T-helper 1 cell treated with Interleukin-12 subunit alpha and Interleukin-12 subunit beta and Interleukin-4 antibody, amounts not matched to agents 30 ng/mL and 1 ng/mL, for 36 hours (primary cell): Measurements from ENCODE around the gene SLC25A48. TPM values are rescaled to one million over a fixed set of nuclear protein-coding genes. Genes with fewer than 3 reads are reported as not detected.

Experiments used
- intact Hi-C: fragments of 100-400 bp; cut with micrococcal nuclease; formaldehyde crosslinking; loops from one replicate; pipeline ENCODE4 v1.15.1; 2024
- total RNA-seq: library from RNA; stranded (reverse); gene quantifications from 2 replicates; pipeline ENCODE4 v1.2.3, GENCODE V29; 2022

The SLC25A48 gene, protein sequence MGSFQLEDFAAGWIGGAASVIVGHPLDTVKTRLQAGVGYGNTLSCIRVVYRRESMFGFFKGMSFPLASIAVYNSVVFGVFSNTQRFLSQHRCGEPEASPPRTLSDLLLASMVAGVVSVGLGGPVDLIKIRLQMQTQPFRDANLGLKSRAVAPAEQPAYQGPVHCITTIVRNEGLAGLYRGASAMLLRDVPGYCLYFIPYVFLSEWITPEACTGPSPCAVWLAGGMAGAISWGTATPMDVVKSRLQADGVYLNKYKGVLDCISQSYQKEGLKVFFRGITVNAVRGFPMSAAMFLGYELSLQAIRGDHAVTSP
- total RNA-seq: not detected in 2 replicates

- intact Hi-C loops: loop anchor here (1.0 kb wide), 1 partner anchor 273 kb away; no protein-coding TSS in a partner anchor
Measured at GRCh38 chr5:135834639-135835529, at the start of gene SLC25A48. SLC25A48 (plus strand) TSS chr5:135834663; CDS start chr5:135834848, 185 bp downstream.

DNA sequence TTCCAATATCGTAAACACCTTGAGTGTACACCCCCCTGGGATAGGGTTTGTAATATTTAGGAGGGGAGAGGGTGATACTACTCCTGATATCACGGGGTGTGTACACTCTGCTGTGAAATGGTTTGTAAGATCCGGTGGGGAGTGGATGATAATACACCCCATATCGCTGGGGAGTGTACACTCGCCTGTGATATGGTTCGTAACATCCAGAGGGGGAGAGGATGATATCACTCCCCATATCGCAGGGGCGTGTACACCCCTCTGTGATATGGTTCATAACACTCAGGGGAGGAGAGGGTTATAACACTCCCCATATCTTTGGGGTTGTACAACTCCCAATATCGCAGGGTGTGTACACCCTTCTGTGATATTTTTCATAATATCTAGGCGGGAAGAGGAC, 33.8 kb upstream of the SLC25A48 start:
- intact Hi-C loops: no loop called here

DNA sequence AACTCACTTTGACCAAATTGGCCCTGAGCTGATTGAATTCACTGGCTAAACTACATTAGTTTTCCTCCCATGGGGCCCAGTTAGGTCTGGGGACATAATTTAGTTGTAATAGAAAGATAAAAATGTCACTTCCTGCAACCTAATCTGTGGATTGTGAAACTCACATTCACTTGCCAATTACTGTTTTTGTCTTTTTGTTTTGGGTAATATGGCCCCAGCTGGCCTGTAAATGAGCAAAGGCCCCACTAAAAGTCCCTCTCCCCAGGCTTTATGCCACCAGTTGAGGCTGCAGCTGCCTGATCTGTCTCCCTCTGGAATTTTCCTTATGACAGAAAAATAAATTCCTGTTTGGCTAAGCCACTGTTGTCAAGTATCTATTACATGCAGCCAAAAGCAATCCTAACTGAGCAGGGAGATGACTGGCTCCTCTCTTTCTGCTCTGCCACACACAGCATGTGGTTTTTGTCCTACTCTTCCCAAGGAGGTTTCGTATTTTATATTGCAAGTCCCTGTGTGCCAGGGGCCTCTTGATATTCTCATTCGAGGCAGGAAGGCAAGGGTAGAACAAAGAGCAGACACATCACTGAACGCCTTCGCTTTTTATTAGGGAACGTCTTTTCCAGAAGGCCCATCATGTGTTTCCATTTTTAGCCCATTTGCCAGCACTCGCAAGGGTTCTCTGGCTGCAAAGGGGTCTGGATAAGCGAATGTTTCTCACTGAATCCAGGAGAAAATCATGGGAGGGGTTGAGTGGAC, 24.1 kb upstream of the SLC25A48 start:
- intact Hi-C loops: no loop called here

GRCh38 chr5:135811007-135811406, 23.5 kb upstream of the SLC25A48 start:
- intact Hi-C loops: no loop called here

DNA sequence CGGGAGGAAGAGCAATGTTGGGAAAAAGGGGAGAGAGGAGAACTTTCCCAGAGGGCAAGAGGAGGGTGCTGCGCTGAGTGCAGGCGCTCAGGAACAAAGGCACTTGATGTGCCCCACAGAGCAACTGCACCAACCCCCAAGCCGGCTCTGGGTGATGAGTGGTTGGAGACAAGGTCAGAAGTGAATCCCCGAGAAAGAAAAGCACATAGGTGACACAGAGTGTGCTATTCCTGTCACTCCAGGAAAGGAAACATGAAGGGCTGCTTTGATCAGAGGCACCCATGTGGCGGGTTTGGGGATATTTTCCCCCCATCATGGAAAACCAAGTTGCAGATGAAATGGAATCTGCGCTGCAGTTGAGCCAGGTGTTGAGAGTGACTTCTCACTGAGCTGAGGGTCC, 20.7 kb upstream of the SLC25A48 start:
- intact Hi-C loops: no loop called here

DNA sequence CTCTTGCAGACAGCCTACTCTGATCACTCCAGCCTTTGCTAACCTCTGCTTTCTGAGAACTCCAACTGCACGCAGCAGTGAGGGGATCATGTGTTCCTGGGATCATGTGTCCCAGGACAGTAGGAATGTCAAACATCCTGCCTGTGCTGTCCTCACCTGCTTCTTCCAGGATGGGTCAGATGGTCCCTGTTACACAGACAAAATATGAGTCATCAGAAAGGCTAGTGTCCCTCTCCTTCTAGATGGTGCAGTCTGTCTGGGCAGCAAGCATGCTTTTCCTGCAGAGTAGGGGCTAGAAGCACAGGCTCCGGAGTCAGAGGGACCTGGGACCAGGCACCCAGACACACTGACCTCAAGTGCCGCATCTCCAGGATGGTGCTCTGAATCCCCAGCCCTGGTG, 20.1 kb upstream of the SLC25A48 start:
- intact Hi-C loops: no loop called here

DNA sequence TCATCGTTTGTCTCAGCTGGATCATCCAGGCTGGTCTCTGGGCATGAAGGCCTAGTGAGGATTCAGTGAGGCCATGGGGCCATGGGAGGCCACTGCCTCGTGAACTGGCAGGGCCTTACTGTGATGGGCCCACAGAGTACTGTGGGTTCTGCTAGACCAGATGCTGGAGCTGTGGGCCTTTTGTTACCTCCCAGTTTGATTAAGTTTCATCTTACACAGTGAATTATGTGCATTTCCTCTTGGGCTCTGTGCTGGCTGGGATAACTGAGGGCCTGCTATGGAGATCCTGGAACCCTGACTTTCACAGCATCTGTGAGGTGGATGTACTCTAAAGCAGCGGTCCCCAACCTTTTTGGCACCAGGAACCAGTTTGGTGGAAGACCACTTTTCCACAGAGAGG, 19.7 kb upstream of the SLC25A48 start:
- intact Hi-C loops: no loop called here

GRCh38 chr5:135821061-135821801, 13.2 kb upstream of the SLC25A48 start:
- intact Hi-C loops: no loop called here

GRCh38 chr5:135821802-135822201, 12.7 kb upstream of the SLC25A48 start:
- intact Hi-C loops: no loop called here

- intact Hi-C loops: no loop called here
Measured at GRCh38 chr5:135822286-135822685, 12.2 kb upstream of the SLC25A48 start.

GRCh38 chr5:135822959-135823358, 11.5 kb upstream of the SLC25A48 start:
- intact Hi-C loops: no loop called here

DNA sequence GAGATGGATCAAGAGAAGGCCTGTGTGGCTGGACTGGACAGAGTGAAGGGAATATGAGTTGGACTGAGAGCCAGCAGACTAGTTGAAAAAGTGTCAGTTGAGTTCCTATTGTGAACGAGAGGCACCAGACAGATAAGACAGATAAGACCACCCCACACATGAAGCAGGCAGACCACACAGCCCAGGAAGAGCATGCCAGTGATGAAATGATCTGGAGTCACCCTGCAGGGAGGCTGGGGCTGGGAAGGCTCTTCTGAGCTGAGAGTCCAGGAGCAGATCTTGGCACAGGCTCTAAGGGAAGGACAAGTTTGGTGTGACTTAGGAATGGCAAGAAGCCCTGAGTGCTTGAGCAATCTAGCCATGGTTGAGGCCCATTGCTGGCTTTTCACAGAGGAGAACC, 10.6 kb upstream of the SLC25A48 start:
- intact Hi-C loops: no loop called here

GRCh38 chr5:135824541-135825041, 9.9 kb upstream of the SLC25A48 start:
- intact Hi-C loops: no loop called here

- intact Hi-C loops: no loop called here
Measured at GRCh38 chr5:135825373-135826220, 8.9 kb upstream of the SLC25A48 start.

GRCh38 chr5:135826221-135826525, 8.3 kb upstream of the SLC25A48 start:
- intact Hi-C loops: no loop called here

GRCh38 chr5:135826994-135827671, 7.3 kb upstream of the SLC25A48 start:
- intact Hi-C loops: no loop called here

- intact Hi-C loops: no loop called here
Measured at GRCh38 chr5:135827965-135828781, 6.3 kb upstream of the SLC25A48 start.

- intact Hi-C loops: no loop called here
Measured at GRCh38 chr5:135828782-135829127, 5.7 kb upstream of the SLC25A48 start.

GRCh38 chr5:135829179-135829578, 5.3 kb upstream of the SLC25A48 start:
- intact Hi-C loops: no loop called here
